Measurements from ENCODE around the gene TGFBR3.

DNA sequence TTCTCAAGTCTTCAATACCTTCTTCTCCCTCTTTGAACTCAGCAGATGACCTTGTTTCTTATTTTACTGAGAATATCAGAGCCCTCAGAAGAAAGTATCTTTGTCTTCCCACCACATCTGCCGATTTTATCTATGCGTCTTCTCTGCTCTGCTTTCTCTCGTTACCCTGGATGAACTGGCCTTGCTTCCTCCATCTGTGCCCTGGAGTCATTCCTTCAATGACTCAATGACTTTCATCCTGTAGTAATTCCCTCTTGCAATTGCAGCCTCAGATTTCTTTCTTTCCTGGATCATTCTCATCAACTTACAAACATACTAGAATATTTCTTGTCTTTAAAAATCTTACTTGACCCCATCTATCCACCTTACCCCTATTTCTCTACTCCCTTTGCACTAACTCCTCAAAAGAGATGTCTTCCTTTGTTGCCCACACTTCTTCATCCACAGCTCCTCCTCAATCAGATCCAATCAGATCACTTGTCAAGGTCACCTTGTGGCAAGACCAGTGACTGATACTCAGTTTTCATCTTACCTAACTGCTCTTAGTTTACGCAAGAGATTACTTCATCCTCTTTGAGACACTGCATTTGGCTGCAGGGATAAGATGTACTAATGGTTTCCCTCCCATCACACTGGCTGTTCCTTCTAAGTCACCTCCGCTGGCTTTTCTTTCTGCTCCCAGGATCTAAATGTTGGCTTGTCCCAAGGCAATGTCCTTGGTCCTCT lies 8.2 kb upstream of the TGFBR3 start:
- TF ChIP-seq EZH2phosphoT487 (IDR thresholded peaks at IDR 0.05; ENCODE audit: insufficient read depth, low read depth), result no peak
- TF ChIP-seq EZH2 (IDR thresholded peaks at IDR 0.05; ENCODE audit: insufficient read depth, poor library complexity, severe bottlenecking), result no peak

All from GM23248 (cell line).